Loucy (cell line): ENCODE results near the gene DDIT4.

ENCODE experiments used
- EZH2phosphoT487 ChIP-seq: fragments of 200-600 bp; IDR thresholded peaks from 2 replicates; pipeline ENCODE4 v1.6.1; 2018; ENCODE audit warnings: antibody characterized with exemption, mild to moderate bottlenecking, moderate library complexity, borderline replicate concordance
- TF ChIP-seq, protein P1 (sequence below): fragments of 200-600 bp; sonication (generic); conservative IDR thresholded peaks from 2 replicates; pipeline ENCODE4 v1.5.1; 2014; ENCODE audit warnings: mild to moderate bottlenecking, antibody characterized with exemption, low read length

DNA sequence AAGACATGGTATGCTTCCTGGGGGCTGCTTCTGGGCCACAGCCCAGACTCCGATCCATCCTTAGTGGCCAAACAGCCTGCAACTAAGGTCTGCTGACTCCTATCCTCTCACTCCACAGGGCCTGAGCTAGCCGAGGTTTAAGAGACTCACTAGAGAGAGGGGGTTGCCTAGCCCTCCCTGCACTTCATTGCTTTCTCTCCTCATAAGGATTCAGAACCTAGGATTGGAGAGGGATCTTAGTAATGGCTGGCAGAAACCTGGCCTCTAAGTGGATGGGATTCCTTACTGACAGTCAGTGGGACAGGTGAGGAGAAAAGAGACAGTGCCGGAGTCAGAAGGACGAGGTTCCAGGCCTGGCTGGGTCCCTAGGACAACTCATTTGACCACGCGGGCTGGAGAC, 8.2 kb upstream of the DDIT4 start:
- TF ChIP-seq, protein P1, sequence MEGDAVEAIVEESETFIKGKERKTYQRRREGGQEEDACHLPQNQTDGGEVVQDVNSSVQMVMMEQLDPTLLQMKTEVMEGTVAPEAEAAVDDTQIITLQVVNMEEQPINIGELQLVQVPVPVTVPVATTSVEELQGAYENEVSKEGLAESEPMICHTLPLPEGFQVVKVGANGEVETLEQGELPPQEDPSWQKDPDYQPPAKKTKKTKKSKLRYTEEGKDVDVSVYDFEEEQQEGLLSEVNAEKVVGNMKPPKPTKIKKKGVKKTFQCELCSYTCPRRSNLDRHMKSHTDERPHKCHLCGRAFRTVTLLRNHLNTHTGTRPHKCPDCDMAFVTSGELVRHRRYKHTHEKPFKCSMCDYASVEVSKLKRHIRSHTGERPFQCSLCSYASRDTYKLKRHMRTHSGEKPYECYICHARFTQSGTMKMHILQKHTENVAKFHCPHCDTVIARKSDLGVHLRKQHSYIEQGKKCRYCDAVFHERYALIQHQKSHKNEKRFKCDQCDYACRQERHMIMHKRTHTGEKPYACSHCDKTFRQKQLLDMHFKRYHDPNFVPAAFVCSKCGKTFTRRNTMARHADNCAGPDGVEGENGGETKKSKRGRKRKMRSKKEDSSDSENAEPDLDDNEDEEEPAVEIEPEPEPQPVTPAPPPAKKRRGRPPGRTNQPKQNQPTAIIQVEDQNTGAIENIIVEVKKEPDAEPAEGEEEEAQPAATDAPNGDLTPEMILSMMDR = no peak
- TF ChIP-seq EZH2phosphoT487 = no peak
